Type B pancreatic cell (in vitro differentiated cells): ENCODE measurements around the gene NRSN2. TPM values are rescaled to one million over a fixed set of nuclear protein-coding genes. Genes with fewer than 3 reads are reported as not detected.

Experiments used
- DNase-seq: peaks from one replicate; pipeline ENCODE4 v3.0.0; 2021; ENCODE audit warnings: mixed read lengths; ENCODE audit not compliant: unreplicated experiment; ENCODE audit errors: extremely low spot score
- H3K27ac Mint-ChIP-seq: 2 replicates; pipeline ENCODE4 v1.8.0; 2021; ENCODE audit warnings: mild to moderate bottlenecking, mixed read lengths
- H3K27me3 Mint-ChIP-seq: 2 replicates; pipeline ENCODE4 v1.8.0; 2021; ENCODE audit warnings: mixed read lengths
- H3K36me3 Mint-ChIP-seq: 2 replicates; pipeline ENCODE4 v1.8.0; 2021; ENCODE audit warnings: mixed read lengths
- H3K4me1 Mint-ChIP-seq: one replicate; pipeline ENCODE4 v1.8.0; 2021; ENCODE audit warnings: mixed read lengths; ENCODE audit not compliant: unreplicated experiment
- H3K4me3 Mint-ChIP-seq: 2 replicates; pipeline ENCODE4 v1.8.0; 2021; ENCODE audit warnings: mild to moderate bottlenecking, mixed read lengths
- H3K9me3 Mint-ChIP-seq: 2 replicates; pipeline ENCODE4 v1.8.0; 2021; ENCODE audit warnings: mixed read lengths
- CTCF ChIP-seq: fragments of 200-600 bp; sonication (generic); conservative IDR thresholded peaks from 2 replicates; pipeline ENCODE4 v1.5.0; 2021; ENCODE audit warnings: antibody characterized with exemption, mild to moderate bottlenecking
- total RNA-seq: library from RNA; stranded (reverse); gene quantifications from 2 replicates; pipeline ENCODE4 v1.2.1, GENCODE V29; 2021; ENCODE audit warnings: low replicate concordance

NRSN2 gene
- total RNA-seq, 1 donor from 2014 or later, result 43.0 TPM

DNA sequence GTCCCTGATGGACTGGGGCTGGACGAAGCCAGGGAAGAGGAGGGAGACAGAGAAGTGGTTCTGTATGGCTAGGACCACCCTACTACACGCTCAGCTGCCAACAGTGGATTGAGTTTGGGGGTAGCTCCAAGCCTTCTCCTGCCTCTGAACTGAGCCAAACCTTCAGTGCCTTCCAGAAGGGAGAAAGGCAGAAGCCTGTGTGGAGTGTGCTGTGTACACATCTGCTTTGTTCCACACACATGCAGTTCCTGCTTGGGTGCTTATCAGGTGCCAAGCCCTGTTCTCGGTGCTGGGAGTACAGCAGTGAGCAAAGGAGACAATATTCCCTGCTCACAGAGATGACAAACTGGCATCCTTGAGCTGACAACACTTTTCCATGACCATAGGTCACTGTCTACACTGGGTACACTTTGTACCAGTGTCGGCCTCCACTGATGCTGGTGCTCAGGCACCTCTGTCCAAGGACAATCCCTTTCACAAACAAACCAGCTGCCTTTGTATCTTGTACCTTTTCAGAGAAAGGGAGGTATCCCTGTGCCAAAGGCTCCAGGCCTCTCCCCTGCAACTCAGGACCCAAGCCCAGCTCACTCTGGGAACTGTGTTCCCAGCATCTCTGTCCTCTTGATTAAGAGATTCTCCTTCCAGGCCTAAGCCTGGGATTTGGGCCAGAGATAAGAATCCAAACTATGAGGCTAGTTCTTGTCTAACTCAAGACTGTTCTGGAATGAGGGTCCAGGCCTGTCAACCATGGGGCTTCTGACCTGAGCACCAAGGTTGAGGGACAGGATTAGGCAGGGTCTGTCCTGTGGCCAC is 49.9 kb downstream of the NRSN2 start:
- H3K27me3 Mint-ChIP-seq, result no peaks in the 10 kb centered on the region
- H3K36me3 Mint-ChIP-seq, result no peaks in the 10 kb centered on the region
- TF ChIP-seq CTCF, result no peak
- peaks cover 6% of the 10 kb centered on the region for H3K4me1 Mint-ChIP-seq
- H3K9me3 Mint-ChIP-seq, result no peaks in the 10 kb centered on the region
- H3K27ac Mint-ChIP-seq, result no peak overlapping the region
- H3K4me3 Mint-ChIP-seq, result no peak overlapping the region
- no peak for DNase-seq

DNA sequence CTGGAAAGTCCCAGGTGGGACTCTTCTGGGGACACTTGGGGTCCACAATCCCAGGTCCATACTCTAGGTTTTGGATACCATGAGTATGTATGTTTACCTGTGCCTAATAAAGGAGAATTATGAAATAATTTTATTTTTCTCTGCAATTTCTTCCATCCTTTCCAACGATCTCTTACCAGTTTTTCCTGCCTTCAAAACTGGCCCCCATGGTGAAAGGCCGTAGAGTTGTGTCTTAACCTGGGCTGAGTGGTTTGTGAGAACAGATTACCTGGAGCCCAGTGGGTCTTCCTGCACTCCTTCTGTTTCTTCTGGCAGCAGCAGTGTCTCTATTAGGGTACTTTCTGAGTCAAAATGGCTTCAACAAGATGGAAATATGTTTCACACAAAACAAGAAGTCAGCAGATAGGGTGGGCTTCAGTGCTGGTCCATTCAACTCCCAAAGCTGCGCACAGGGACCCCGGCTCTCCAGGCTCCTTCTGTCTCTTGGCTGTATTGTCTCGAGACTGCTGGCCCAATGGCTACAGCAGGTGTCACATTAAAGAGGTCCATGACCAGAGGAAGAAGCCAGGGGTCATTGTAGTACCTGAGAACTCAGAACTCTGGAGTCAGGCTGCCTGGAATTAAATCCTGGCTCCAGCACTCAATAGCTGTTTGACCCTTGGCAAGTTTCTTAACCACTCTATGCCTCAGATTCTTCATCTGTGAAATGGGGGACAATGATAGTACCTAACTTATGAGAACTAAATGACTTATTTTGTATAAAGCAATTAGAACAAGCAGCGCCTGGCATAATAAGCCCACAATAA is 50.7 kb downstream of the NRSN2 start:
- Mint-ChIP-seq H3K36me3 (no peaks in the 10 kb centered on the region), H3K27ac (no peak overlapping the region), H3K4me1 (peaks cover 6% of the 10 kb centered on the region), H3K27me3 (no peaks in the 10 kb centered on the region), H3K4me3 (no peak overlapping the region), H3K9me3 (no peaks in the 10 kb centered on the region)
- no peak for DNase-seq
- no peak for TF ChIP-seq CTCF

- Mint-ChIP-seq H3K27me3 (no peaks in the 10 kb centered on the region), H3K4me1 (peaks cover 6% of the 10 kb centered on the region), H3K27ac (no peak overlapping the region), H3K4me3 (no peak overlapping the region), H3K36me3 (no peaks in the 10 kb centered on the region), H3K9me3 (no peaks in the 10 kb centered on the region)
- TF ChIP-seq CTCF, result no peak
- no peak for DNase-seq
Measured at GRCh38 chr20:399182-399707, 52.3 kb downstream of the NRSN2 start.

GRCh38 chr20:400128-400453 is 53.2 kb downstream of the NRSN2 start:
- Mint-ChIP-seq H3K4me3 (no peak overlapping the region), H3K27ac (no peak overlapping the region), H3K36me3 (no peaks in the 10 kb centered on the region), H3K9me3 (no peaks in the 10 kb centered on the region), H3K4me1 (peaks cover 6% of the 10 kb centered on the region), H3K27me3 (no peaks in the 10 kb centered on the region)
- no peak for DNase-seq
- TF ChIP-seq CTCF, result no peak

GRCh38 chr20:400454-401275 is 53.8 kb downstream of the NRSN2 start:
- H3K4me3 Mint-ChIP-seq, result no peak overlapping the region
- H3K9me3 Mint-ChIP-seq, result no peaks in the 10 kb centered on the region
- no peak for TF ChIP-seq CTCF
- H3K4me1 Mint-ChIP-seq, result peaks cover 6% of the 10 kb centered on the region
- H3K27me3 Mint-ChIP-seq, result no peaks in the 10 kb centered on the region
- peak overlapping the region; percentile 9 for H3K27ac Mint-ChIP-seq
- H3K36me3 Mint-ChIP-seq, result no peaks in the 10 kb centered on the region
- no peak for DNase-seq
